Medulla oblongata (tissue), 1 donor: ENCODE data around the gene DNMT3A.

Experiments
- DNase-seq: peaks from one replicate; pipeline ENCODE4 v3.0.0-alpha.2; 2015; ENCODE audit errors: extremely low spot score

The DNMT3A gene

GRCh38 chr2:25326326-25327013 lies 15.3 kb downstream of the DNMT3A start:
- DNase-seq: no peak

- DNase-seq: no peak
Measured at GRCh38 chr2:25324905-25325592, 16.7 kb downstream of the DNMT3A start.

GRCh38 chr2:25324251-25324650 lies 17.5 kb downstream of the DNMT3A start:
- DNase-seq: no peak

GRCh38 chr2:25323610-25324189 lies 18.0 kb downstream of the DNMT3A start:
- no peak for DNase-seq

- no peak for DNase-seq
Measured at GRCh38 chr2:25323042-25323514, 18.6 kb downstream of the DNMT3A start.

- no peak for DNase-seq
Measured at GRCh38 chr2:25322312-25322711, 19.4 kb downstream of the DNMT3A start.

- no peak for DNase-seq
Measured at GRCh38 chr2:25320077-25320476, 21.6 kb downstream of the DNMT3A start.

GRCh38 chr2:25316101-25316500 lies 25.6 kb downstream of the DNMT3A start:
- DNase-seq: peak; percentile 82

GRCh38 chr2:25315316-25315680 lies 26.4 kb downstream of the DNMT3A start:
- DNase-seq: no peak

GRCh38 chr2:25314514-25315315 lies 27.0 kb downstream of the DNMT3A start:
- DNase-seq: peak; percentile 74

GRCh38 chr2:25313711-25314513 lies 27.8 kb downstream of the DNMT3A start:
- DNase-seq: no peak

- DNase-seq: no peak
Measured at GRCh38 chr2:25312958-25313710, 28.6 kb downstream of the DNMT3A start.

GRCh38 chr2:25311865-25312575 lies 29.7 kb downstream of the DNMT3A start:
- no peak for DNase-seq

- peak; percentile 77 for DNase-seq
Measured at GRCh38 chr2:25310965-25311864, 30.5 kb downstream of the DNMT3A start.

GRCh38 chr2:25310709-25310964 lies 31.1 kb downstream of the DNMT3A start:
- no peak for DNase-seq

GRCh38 chr2:25309402-25309801 lies 32.3 kb downstream of the DNMT3A start:
- DNase-seq: peak; percentile 78

GRCh38 chr2:25308599-25308998 lies 33.1 kb downstream of the DNMT3A start:
- DNase-seq: no peak

- no peak for DNase-seq
Measured at GRCh38 chr2:25307949-25308557, 33.7 kb downstream of the DNMT3A start.
